Dendritic cell treated with granulocyte-macrophage colony-stimulating factor and Interleukin-4, amounts not matched to agents 40 ng/mL and 50 ng/mL, for 4 days (primary cell): Measurements from ENCODE around the gene ACTR6.
"Not testable (repeated sequence)": the region's sequence is repeated elsewhere in the genome, so short reads cannot be mapped to it uniquely, and the experiment has no call there.

ENCODE experiments used
- H3K27ac Mint-ChIP-seq: one replicate; pipeline ENCODE4 v1.8.0; 2022; ENCODE audit warnings: mild to moderate bottlenecking, mixed read lengths
- H3K27me3 Mint-ChIP-seq: one replicate; pipeline ENCODE4 v1.8.0; 2022; ENCODE audit warnings: mild to moderate bottlenecking, mixed read lengths
- H3K36me3 Mint-ChIP-seq: one replicate; pipeline ENCODE4 v1.8.0; 2022; ENCODE audit warnings: low read depth, mixed read lengths
- H3K4me1 Mint-ChIP-seq: one replicate; pipeline ENCODE4 v1.8.0; 2022; ENCODE audit warnings: low read depth, mixed read lengths
- H3K4me3 Mint-ChIP-seq: one replicate; pipeline ENCODE4 v1.8.0; 2022; ENCODE audit warnings: mild to moderate bottlenecking, moderate library complexity, mixed read lengths
- H3K9me3 Mint-ChIP-seq: one replicate; pipeline ENCODE4 v1.8.0; 2022; ENCODE audit warnings: mixed read lengths
- intact Hi-C: fragments of 100-400 bp; cut with micrococcal nuclease; formaldehyde crosslinking; loops from one replicate; pipeline ENCODE4 v1.15.0; 2022

Gene ACTR6

GRCh38 chr12:100249941-100250340 lies 49.3 kb downstream of the ACTR6 start:
- H3K4me3 Mint-ChIP-seq = no peak overlapping the region
- no peaks in the 10 kb centered on the region for H3K9me3 Mint-ChIP-seq
- peaks cover 18% of the 10 kb centered on the region for H3K4me1 Mint-ChIP-seq
- H3K27me3 Mint-ChIP-seq = no peaks in the 10 kb centered on the region
- intact Hi-C loops = no loop called here
- H3K36me3 Mint-ChIP-seq = no peaks in the 10 kb centered on the region
- no peak overlapping the region for H3K27ac Mint-ChIP-seq

DNA sequence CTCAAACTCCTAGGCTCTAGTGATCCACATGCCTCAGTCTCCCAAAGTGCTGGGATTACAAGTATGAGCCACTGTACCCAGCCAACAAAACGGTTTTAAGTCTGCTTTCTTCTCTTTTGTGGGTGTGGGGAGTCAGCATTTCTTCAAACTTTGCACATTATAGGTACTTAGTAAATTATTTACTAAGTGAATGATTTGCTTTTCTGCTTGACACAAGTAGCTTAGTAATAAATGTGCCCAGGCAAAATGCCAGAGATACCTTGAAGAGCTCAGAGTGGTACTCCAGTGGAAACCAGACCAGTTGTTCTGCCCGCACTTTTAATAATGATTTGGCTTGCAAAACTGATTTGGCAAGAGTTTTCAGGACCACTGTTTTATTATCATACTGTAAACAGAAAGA lies 51.3 kb downstream of the ACTR6 start:
- no peak overlapping the region for H3K4me3 Mint-ChIP-seq
- intact Hi-C loops = no loop called here
- no peaks in the 10 kb centered on the region for H3K36me3 Mint-ChIP-seq
- no peak overlapping the region for H3K27ac Mint-ChIP-seq
- H3K27me3 Mint-ChIP-seq = no peaks in the 10 kb centered on the region
- no peaks in the 10 kb centered on the region for H3K9me3 Mint-ChIP-seq
- H3K4me1 Mint-ChIP-seq = peaks cover 13% of the 10 kb centered on the region

- Mint-ChIP-seq H3K9me3 (no peaks in the 10 kb centered on the region), H3K27me3 (no peaks in the 10 kb centered on the region), H3K4me3 (no peak overlapping the region), H3K36me3 (no peaks in the 10 kb centered on the region), H3K27ac (no peak overlapping the region), H3K4me1 (peaks cover 13% of the 10 kb centered on the region)
- intact Hi-C loops = no loop called here
These were observed 52.8 kb downstream of the ACTR6 start for GRCh38 chr12:100253437-100253836.

GRCh38 chr12:100254876-100255275 lies 54.3 kb downstream of the ACTR6 start:
- Mint-ChIP-seq H3K4me3 (no peak overlapping the region), H3K36me3 (no peaks in the 10 kb centered on the region), H3K9me3 (no peaks in the 10 kb centered on the region), H3K27me3 (no peaks in the 10 kb centered on the region), H3K27ac (peak overlapping the region; percentile 12), H3K4me1 (peaks cover 8% of the 10 kb centered on the region)
- intact Hi-C loops = no loop called here

GRCh38 chr12:100258127-100258526 lies 57.5 kb downstream of the ACTR6 start:
- no peak overlapping the region for H3K27ac Mint-ChIP-seq
- H3K36me3 Mint-ChIP-seq = no peaks in the 10 kb centered on the region
- intact Hi-C loops = no loop called here
- no peaks in the 10 kb centered on the region for H3K4me1 Mint-ChIP-seq
- no peaks in the 10 kb centered on the region for H3K9me3 Mint-ChIP-seq
- H3K4me3 Mint-ChIP-seq = no peak overlapping the region
- H3K27me3 Mint-ChIP-seq = no peaks in the 10 kb centered on the region

DNA sequence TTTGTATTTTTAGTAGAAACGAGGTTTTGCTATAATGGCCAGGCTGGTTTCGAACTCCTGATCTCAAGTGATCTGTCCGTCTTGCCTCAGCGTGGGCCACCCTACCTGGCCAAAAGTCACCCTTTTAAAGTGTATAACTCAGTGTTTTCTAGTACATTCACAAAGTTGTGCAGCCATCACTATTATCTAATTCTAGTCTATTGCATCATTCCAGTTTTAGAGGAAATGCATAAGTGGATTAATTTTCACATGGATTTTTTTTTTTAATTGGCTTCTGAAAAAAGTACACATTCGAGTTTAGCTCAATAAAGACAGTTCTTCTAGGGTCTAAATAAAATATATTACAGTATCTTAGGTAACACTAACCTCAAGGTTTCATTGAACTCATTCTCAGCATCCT lies 62.5 kb downstream of the ACTR6 start:
- peaks cover 5% of the 10 kb centered on the region for H3K4me1 Mint-ChIP-seq
- H3K9me3 Mint-ChIP-seq = no peaks in the 10 kb centered on the region
- no peak overlapping the region for H3K4me3 Mint-ChIP-seq
- H3K27ac Mint-ChIP-seq = no peak overlapping the region
- intact Hi-C loops = no loop called here
- H3K36me3 Mint-ChIP-seq = peaks cover 14% of the 10 kb centered on the region
- H3K27me3 Mint-ChIP-seq = no peaks in the 10 kb centered on the region

- H3K27me3 Mint-ChIP-seq, H3K4me3 Mint-ChIP-seq, H3K9me3 Mint-ChIP-seq, H3K27ac Mint-ChIP-seq: not testable (repeated sequence)
- intact Hi-C loops = loop anchor here (5.0 kb wide), 1 partner anchor 307 kb away; the partner anchor contains the start of gene GAS2L3
- H3K36me3 Mint-ChIP-seq = peaks cover 14% of the 10 kb centered on the region
- peaks cover 20% of the 10 kb centered on the region for H3K4me1 Mint-ChIP-seq
These were observed 64.5 kb downstream of the ACTR6 start for GRCh38 chr12:100265107-100265506.

DNA sequence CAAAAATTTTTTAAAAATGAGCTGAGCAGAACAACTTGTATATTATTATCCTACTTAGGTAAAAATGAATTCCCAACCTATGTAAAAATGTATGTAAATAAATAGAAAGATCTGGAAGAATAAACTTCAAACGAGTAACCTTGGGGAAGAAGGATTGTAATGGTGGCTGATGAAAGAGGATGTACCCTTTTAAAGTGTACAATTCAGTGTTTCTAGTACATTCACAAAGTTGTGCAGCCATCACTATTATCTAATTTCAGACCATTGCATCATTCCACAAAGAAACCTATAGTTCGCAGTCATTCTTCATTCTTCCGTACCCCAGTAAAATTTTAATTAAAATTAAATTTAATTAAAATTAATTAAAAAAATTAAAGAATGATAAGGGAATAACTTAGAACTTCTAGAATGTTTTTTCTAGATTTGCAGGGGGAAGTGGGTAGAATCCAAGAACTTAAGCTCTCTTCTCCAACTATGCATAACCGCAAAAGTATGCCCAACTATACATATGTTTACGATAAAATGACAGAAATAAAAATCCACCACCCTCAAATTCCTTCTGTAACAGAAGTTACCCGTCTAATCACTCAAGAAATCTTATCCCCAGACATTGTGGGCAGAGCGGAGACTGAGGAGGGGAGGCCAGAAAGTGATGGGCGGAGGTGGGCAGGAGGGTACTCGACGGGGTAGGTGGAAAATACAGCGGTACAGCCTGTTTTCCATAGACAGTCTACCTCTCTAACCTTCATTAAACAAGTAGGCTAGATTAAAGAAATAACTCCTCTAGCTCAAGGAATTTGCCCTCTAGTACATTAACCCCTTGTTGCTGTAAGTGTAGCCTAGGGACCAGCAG lies 65.3 kb downstream of the ACTR6 start:
- Mint-ChIP-seq H3K27ac (peak overlapping the region; percentile 96), H3K4me3 (peak overlapping the region; percentile 99), H3K36me3 (peaks cover 14% of the 10 kb centered on the region), H3K9me3 (no peaks in the 10 kb centered on the region), H3K4me1 (peaks cover 20% of the 10 kb centered on the region), H3K27me3 (no peaks in the 10 kb centered on the region)
- intact Hi-C loops = loop anchor here (2.0 to 5.0 kb wide), 3 partner anchors 65 to 306 kb away; partner anchors contain the start of genes ACTR6, BLTP3B and GAS2L3

DNA sequence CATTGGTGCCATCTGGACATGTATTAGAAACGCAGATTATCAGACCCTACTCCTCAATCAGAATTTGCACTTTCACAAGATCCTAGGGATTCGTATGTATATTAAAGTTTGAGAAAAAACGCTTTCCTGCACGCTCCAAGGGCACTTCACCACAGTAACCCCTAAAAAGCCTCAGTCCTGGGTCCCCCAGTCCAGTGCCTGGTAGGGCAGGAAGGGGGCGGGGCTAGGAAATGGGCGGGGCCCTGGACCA lies 65.9 kb downstream of the ACTR6 start:
- no peaks in the 10 kb centered on the region for H3K27me3 Mint-ChIP-seq
- no peaks in the 10 kb centered on the region for H3K9me3 Mint-ChIP-seq
- peaks cover 22% of the 10 kb centered on the region for H3K4me1 Mint-ChIP-seq
- intact Hi-C loops = loop anchor here (2.0 to 5.0 kb wide), 3 partner anchors 66 to 306 kb away; partner anchors contain the start of genes ACTR6, BLTP3B and GAS2L3
- H3K27ac Mint-ChIP-seq = peak overlapping the region; percentile 96
- H3K4me3 Mint-ChIP-seq = peak overlapping the region; percentile 99
- peaks cover 14% of the 10 kb centered on the region for H3K36me3 Mint-ChIP-seq

GRCh38 chr12:100266835-100267602 lies 66.4 kb downstream of the ACTR6 start, which contains the start of the genes DEPDC4 and SCYL2:
TSS of gene DEPDC4 (minus strand) at chr12:100267079. CDS start at chr12:100267076, 3 bp downstream.
TSS of gene SCYL2 (plus strand) at chr12:100267177. CDS start at chr12:100282971, 15,794 bp downstream.
- Mint-ChIP-seq H3K4me3 (peak within 1 kb of the TSS; percentile 99), H3K4me1 (peaks cover 25% of the 10 kb centered on the region), H3K9me3 (no peaks in the 10 kb centered on the region), H3K27me3 (no peaks in the 10 kb centered on the region), H3K36me3 (peaks cover 14% of the 10 kb centered on the region), H3K27ac (peak within 1 kb of the TSS; percentile 96)
- intact Hi-C loops = loop anchor here (2.0 to 5.0 kb wide), 3 partner anchors 66 to 305 kb away; partner anchors contain the start of genes ACTR6, BLTP3B and GAS2L3

- intact Hi-C loops = loop anchor here (2.0 to 5.0 kb wide), 3 partner anchors 67 to 305 kb away; partner anchors contain the start of genes ACTR6, BLTP3B and GAS2L3
- Mint-ChIP-seq H3K27ac (peak overlapping the region; percentile 96), H3K4me3 (peak overlapping the region; percentile 99), H3K9me3 (no peaks in the 10 kb centered on the region), H3K36me3 (peaks cover 14% of the 10 kb centered on the region), H3K27me3 (no peaks in the 10 kb centered on the region), H3K4me1 (peaks cover 29% of the 10 kb centered on the region)
These were observed 67.1 kb downstream of the ACTR6 start for GRCh38 chr12:100267603-100268281.

GRCh38 chr12:100268835-100269564 lies 68.4 kb downstream of the ACTR6 start:
- H3K4me1 Mint-ChIP-seq = peaks cover 40% of the 10 kb centered on the region
- peak overlapping the region; percentile 63 for H3K4me3 Mint-ChIP-seq
- H3K27ac Mint-ChIP-seq = peak overlapping the region; percentile 73
- intact Hi-C loops = loop anchor here (5.0 kb wide), 1 partner anchor 303 kb away; the partner anchor contains the start of gene GAS2L3
- peaks cover 14% of the 10 kb centered on the region for H3K36me3 Mint-ChIP-seq
- no peaks in the 10 kb centered on the region for H3K9me3 Mint-ChIP-seq
- no peaks in the 10 kb centered on the region for H3K27me3 Mint-ChIP-seq

GRCh38 chr12:100273782-100274181 lies 73.2 kb downstream of the ACTR6 start:
- intact Hi-C loops = no loop called here
- H3K9me3 Mint-ChIP-seq = no peaks in the 10 kb centered on the region
- peaks cover 5% of the 10 kb centered on the region for H3K36me3 Mint-ChIP-seq

More at GRCh38 chr12:100273782-100274181, 73.2 kb downstream of the ACTR6 start:
- H3K4me1 Mint-ChIP-seq = peaks cover 35% of the 10 kb centered on the region
- H3K27ac Mint-ChIP-seq = no peak overlapping the region
- H3K27me3 Mint-ChIP-seq = no peaks in the 10 kb centered on the region
- no peak overlapping the region for H3K4me3 Mint-ChIP-seq
